ENCODE results near the gene BRWD1.

DNA sequence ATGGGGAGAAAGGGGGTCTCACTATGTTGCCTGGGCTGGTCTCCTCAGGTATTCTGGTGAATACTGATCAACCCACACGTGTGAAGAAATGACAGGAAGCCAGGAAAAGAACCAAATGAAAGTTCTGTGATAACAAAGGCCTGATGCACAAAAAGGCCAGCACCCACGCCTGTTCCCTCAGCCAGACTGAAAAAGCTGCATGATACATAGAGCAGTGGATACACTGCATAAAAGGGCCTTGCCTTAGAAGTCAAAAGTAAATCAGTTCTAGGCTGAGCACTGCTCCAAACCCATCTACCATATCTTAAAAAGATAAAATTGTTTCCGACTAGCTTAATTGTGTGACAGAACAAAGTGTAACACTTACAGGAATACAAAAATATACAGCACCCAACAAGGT lies 93.3 kb downstream of the BRWD1 start:
- TF ChIP-seq, protein P1, sequence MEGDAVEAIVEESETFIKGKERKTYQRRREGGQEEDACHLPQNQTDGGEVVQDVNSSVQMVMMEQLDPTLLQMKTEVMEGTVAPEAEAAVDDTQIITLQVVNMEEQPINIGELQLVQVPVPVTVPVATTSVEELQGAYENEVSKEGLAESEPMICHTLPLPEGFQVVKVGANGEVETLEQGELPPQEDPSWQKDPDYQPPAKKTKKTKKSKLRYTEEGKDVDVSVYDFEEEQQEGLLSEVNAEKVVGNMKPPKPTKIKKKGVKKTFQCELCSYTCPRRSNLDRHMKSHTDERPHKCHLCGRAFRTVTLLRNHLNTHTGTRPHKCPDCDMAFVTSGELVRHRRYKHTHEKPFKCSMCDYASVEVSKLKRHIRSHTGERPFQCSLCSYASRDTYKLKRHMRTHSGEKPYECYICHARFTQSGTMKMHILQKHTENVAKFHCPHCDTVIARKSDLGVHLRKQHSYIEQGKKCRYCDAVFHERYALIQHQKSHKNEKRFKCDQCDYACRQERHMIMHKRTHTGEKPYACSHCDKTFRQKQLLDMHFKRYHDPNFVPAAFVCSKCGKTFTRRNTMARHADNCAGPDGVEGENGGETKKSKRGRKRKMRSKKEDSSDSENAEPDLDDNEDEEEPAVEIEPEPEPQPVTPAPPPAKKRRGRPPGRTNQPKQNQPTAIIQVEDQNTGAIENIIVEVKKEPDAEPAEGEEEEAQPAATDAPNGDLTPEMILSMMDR (IDR thresholded peaks at IDR 0.05) = no peak
- TF ChIP-seq ZFX (IDR thresholded peaks at IDR 0.05; ENCODE audit: borderline replicate concordance) = no peak
